ENCODE results near the gene ARHGEF25. TPM values are rescaled to one million over a fixed set of nuclear protein-coding genes. Genes with fewer than 3 reads are reported as not detected.

ARHGEF25 gene
- total and polyA plus RNA-seq, 2 of the 4 experiments (the other 2 are of a cell fraction): 6.3 to 17.9 TPM

- Histone ChIP-seq H4K8ac (ENCODE audit: low read depth in 2 of 2, low read length in 2 of 2) (no peak overlapping the region), H3K9me3 (ENCODE audit: control insufficient read depth, insufficient read depth, low read length) (0 out of 2 replicates have a peak, but pooled peaks cover 4% of the 10 kb centered on the region), H2AFZ (replicated peaks; ENCODE audit: low read length, poor library complexity) (no peak overlapping the region), H3K79me1 (ENCODE audit: low read depth in 1 of 2, low read length in 2 of 2) (no peaks in the 10 kb centered on the region), H3K9ac (ENCODE audit: low read depth, low read length) (no peak overlapping the region), H2AK5ac (ENCODE audit: low read depth, low read length) (no peak overlapping the region), H3K4me1 (ENCODE audit: control insufficient read depth, insufficient read depth, low read length) (no peaks in the 10 kb centered on the region), H3K23ac (ENCODE audit: low read depth, low read length) (no peak overlapping the region), H3K18ac (ENCODE audit: low read depth, low read length) (no peak overlapping the region), H3K27me3 (ENCODE audit: control insufficient read depth, insufficient read depth, low read length) (peaks cover 5% of the 10 kb centered on the region; the same call in 1 of the 2 replicates), H3K9me1 (ENCODE audit: insufficient read depth, low read length) (no peaks in the 10 kb centered on the region), H3K4me3 (ENCODE audit: insufficient read depth, low read depth, low read length) (no peak overlapping the region), H2BK15ac (ENCODE audit: low read depth, low read length) (no peak overlapping the region), H4K91ac (ENCODE audit: insufficient read depth, low read depth, low read length) (no peak overlapping the region), H3K4ac (ENCODE audit: low read depth, low read length) (no peak overlapping the region), H2AK9ac (replicated peaks; ENCODE audit: low read depth, low read length, poor library complexity) (no peak overlapping the region), H2BK120ac (ENCODE audit: low read depth, low read length) (no peak overlapping the region), H3K4me2 (ENCODE audit: low read depth, low read length) (no peak overlapping the region), H2BK5ac (ENCODE audit: low read depth, low read length, poor library complexity, severe bottlenecking) (no peak overlapping the region), H4K5ac (ENCODE audit: low read depth, low read length) (no peak overlapping the region), H3K36me3 (ENCODE audit: control insufficient read depth, insufficient read depth, low read length) (no peaks in the 10 kb centered on the region), H2BK20ac (ENCODE audit: low read depth, low read length) (no peak overlapping the region), H4K20me1 (ENCODE audit: insufficient read depth, low read length) (no peaks in the 10 kb centered on the region), H3K14ac (replicated peaks; ENCODE audit: low read depth, low read length) (no peak overlapping the region), H3K56ac (ENCODE audit: extremely low read depth, insufficient read depth, low read length) (no peak overlapping the region), H3K27ac (ENCODE audit: insufficient read depth, low read length) (no peak overlapping the region)
- in situ Hi-C loops (cut with MboI; ENCODE audit: low sequenced_read_pairs): no loop called here
- TF ChIP-seq USF2 (IDR thresholded peaks at IDR 0.05; ENCODE audit: low read depth, low read length) (no peak), CTCF (conservative IDR thresholded peaks at IDR 0.05; ENCODE audit: low read depth, low read length) (no peak), FOS (IDR thresholded peaks at IDR 0.05; ENCODE audit: low read depth, low read length) (no peak), NFE2L2 (IDR thresholded peaks at IDR 0.05; ENCODE audit: low read depth, low read length) (no peak), RFX5 (IDR thresholded peaks at IDR 0.05; ENCODE audit: low read depth, low read length) (no peak), BHLHE40 (IDR thresholded peaks at IDR 0.05; ENCODE audit: low read depth, low read length) (no peak), RCOR1 (IDR thresholded peaks at IDR 0.05; ENCODE audit: insufficient replicate concordance, low read length) (no peak)
- 80% methylated on average over 5 of the region's 23 CpGs; no CpG with 5 or more reads in 1 of the 2 experiments for WGBS, 2 experiments (ENCODE audit: extremely low coverage in 2 of 2, insufficient read length in 1 of 2)
- ATAC-seq (ENCODE audit: low read depth) (no peak), DNase-seq (no peak)
- intact Hi-C loops (cut with micrococcal nuclease): no loop called here
- POLR2A ChIA-PET (ENCODE audit: unreplicated experiment): no interaction called here
- CTCF ChIA-PET: no interaction called here
- dilution Hi-C loops (cut with HindIII; ENCODE audit: low sequenced_read_pairs, unreplicated experiment): loop anchor here (25.0 kb wide), 1 partner anchor 93 kb away; the partner anchor contains the start of gene KIF5A
- BruUV-seq (replicated peaks): no TSS peak
Measured at GRCh38 chr12:57655541-57656240, 44.5 kb downstream of the ARHGEF25 start.

Data from IMR-90 (cell line).